Prostate gland (tissue), 2 donors: ENCODE data around the gene KCNJ13.

ENCODE experiments used
- POLR2A ChIP-seq: fragments of 450-650 bp; IDR thresholded peaks from one replicate; pipeline ENCODE4 v1.6.1; 2016; ENCODE audit warnings: antibody characterized with exemption, mild to moderate bottlenecking
- TF ChIP-seq, protein P1 (sequence below), 4 experiments: fragments of 200-600 bp in 2 of 4; fragments of 450-650 bp in 2 of 4; sonication (generic) in 2 of 4; IDR thresholded peaks; 1 replicate in 3 of 4; 2 replicates in 1 of 4; pipeline ENCODE4 v1.5.1; 2016 to 2019; ENCODE audit warnings: antibody characterized with exemption in 4 of 4, mild to moderate bottlenecking in 2 of 4, moderate library complexity in 2 of 4

DNA sequence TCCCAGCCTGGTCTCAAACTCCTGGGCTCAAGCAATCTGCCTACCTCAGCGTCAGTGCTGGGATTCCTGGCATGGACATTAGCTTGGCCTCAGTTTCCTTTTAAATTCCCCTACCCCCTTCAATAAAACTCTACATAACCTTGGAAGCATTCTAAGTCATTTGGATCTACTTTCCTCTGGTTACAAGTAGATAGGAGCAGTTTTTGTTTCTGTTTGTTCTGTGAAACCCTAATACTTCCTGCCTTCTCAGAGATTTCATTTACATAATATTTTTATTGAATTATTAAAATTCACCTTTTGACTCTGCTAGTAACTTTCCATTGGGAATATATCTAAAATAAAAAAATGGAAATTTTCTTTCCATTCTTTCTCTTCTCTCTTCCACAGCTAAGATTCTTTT is 53.3 kb downstream of the KCNJ13 start:
- TF ChIP-seq, protein P1, sequence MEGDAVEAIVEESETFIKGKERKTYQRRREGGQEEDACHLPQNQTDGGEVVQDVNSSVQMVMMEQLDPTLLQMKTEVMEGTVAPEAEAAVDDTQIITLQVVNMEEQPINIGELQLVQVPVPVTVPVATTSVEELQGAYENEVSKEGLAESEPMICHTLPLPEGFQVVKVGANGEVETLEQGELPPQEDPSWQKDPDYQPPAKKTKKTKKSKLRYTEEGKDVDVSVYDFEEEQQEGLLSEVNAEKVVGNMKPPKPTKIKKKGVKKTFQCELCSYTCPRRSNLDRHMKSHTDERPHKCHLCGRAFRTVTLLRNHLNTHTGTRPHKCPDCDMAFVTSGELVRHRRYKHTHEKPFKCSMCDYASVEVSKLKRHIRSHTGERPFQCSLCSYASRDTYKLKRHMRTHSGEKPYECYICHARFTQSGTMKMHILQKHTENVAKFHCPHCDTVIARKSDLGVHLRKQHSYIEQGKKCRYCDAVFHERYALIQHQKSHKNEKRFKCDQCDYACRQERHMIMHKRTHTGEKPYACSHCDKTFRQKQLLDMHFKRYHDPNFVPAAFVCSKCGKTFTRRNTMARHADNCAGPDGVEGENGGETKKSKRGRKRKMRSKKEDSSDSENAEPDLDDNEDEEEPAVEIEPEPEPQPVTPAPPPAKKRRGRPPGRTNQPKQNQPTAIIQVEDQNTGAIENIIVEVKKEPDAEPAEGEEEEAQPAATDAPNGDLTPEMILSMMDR (IDR thresholded peaks at IDR 0.05), result no peak
- TF ChIP-seq POLR2A, result no peak
